AG09309 (cell line): ENCODE results near the gene SPIRE2.
A peak's percentile ranks its signal among the peaks of the same experiment; 100 is the strongest.
"Not testable (repeated sequence)": the region's sequence is repeated elsewhere in the genome, so short reads cannot be mapped to it uniquely, and the experiment has no call there.

Experiments
- DNase-seq: peaks from one replicate; pipeline ENCODE4 v3.0.0-alpha.2; 2010; ENCODE audit warnings: low read depth
- H3K4me3 ChIP-seq: 2 replicates; pipeline ENCODE4 v1.5.1; 2011; ENCODE audit warnings: mild to moderate bottlenecking, low read depth, low read length, moderate library complexity; ENCODE audit not compliant: control insufficient read depth
- TF ChIP-seq, protein P1 (sequence below): IDR thresholded peaks from 2 replicates; pipeline ENCODE4 v1.5.1; 2011; ENCODE audit warnings: mild to moderate bottlenecking, low read depth, low read length, inconsistent platforms; ENCODE audit not compliant: insufficient read depth, control insufficient read depth; ENCODE audit errors: missing control alignments

SPIRE2 gene

DNA sequence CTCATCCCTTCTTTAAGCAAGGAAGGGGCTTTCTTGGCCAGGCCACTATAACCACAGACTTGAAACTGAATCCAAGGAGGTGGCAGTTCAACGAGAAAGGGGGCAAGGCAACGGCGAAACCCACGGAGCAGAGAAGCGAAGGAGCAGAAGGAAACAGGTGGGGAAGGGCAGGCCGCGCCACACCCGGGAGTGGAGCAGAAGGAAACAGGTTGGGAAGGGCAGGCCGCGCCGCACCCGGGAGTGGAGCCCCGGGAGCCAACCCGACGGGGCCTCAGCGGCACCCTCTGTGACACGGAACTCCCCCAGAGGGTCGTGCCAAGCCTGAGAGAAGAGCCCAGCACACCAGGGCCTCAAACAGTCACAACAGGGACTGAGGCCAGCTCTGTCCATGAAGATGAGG is 32.2 kb upstream of the SPIRE2 start:
- no peak overlapping the region for H3K4me3 ChIP-seq
- DNase-seq, result no peak
- TF ChIP-seq, protein P1, sequence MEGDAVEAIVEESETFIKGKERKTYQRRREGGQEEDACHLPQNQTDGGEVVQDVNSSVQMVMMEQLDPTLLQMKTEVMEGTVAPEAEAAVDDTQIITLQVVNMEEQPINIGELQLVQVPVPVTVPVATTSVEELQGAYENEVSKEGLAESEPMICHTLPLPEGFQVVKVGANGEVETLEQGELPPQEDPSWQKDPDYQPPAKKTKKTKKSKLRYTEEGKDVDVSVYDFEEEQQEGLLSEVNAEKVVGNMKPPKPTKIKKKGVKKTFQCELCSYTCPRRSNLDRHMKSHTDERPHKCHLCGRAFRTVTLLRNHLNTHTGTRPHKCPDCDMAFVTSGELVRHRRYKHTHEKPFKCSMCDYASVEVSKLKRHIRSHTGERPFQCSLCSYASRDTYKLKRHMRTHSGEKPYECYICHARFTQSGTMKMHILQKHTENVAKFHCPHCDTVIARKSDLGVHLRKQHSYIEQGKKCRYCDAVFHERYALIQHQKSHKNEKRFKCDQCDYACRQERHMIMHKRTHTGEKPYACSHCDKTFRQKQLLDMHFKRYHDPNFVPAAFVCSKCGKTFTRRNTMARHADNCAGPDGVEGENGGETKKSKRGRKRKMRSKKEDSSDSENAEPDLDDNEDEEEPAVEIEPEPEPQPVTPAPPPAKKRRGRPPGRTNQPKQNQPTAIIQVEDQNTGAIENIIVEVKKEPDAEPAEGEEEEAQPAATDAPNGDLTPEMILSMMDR, result no peak

DNA sequence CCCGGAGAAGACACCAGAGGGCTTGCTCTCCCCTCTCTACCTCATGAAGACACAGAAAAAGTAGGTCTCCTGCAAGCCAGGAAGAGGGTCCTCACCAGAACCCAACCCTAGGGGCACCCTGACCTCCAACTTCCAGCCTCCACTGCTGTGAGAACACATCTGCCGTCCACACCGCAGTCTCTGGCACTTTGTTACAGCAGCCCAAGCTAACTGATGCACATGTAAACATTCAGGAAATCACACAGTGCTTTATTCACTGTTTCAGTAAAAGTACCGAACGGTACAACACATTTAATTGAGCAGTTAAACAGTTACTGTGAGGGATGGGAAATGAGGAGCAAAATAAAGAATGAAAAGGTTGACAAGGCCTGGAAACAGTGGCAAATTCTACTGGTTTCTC is 30.1 kb upstream of the SPIRE2 start:
- no peak for DNase-seq
- no peak overlapping the region for H3K4me3 ChIP-seq
- TF ChIP-seq, protein P1, result no peak

DNA sequence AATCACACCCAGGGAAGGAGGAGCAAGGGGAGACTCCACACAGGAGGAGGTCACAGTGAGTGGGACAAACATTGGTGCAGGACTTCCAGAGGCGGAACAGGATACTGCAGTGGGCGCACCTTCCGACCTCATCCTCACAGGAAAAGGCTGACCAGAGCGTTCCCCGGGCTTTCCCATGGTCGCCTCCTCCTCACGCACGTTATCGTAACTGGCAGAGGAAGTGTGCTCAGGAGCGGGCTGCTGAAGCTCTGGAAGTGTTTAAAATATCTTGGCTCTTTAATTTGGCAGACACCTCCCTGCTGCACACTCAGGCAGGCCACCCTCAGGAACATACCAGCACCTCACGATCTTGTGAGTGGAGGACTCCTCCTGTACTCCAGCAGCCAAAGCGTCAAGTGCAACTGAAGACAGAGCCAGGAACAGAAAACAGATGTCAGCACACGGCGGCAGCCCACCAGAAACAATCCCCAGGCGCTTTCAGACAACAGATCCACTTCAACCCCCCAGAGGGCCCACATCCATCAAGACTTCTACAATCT is 29.4 kb upstream of the SPIRE2 start:
- no peak overlapping the region for H3K4me3 ChIP-seq
- TF ChIP-seq, protein P1, result no peak
- DNase-seq, result no peak

DNA sequence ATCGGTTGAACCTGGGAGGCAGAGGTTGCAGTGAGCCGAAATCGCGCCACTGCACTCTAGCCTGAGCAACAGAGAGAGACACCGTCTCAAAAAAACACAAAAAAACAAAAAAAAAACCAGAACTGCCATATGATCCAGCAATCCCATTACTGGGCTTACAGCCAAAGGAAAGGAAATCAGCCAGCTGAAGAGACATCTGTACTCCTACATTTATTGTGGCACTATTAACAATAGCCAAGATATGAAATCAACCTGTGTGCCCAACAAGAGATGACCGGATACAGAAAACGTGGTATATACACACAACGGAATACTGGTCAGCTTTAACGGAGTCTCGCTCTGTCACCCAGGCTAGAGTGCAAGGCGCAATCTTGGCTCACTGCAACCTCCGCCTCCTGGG is 26.5 kb upstream of the SPIRE2 start:
- TF ChIP-seq, protein P1, result no peak
- H3K4me3 ChIP-seq, result no peak overlapping the region
- no peak for DNase-seq

DNA sequence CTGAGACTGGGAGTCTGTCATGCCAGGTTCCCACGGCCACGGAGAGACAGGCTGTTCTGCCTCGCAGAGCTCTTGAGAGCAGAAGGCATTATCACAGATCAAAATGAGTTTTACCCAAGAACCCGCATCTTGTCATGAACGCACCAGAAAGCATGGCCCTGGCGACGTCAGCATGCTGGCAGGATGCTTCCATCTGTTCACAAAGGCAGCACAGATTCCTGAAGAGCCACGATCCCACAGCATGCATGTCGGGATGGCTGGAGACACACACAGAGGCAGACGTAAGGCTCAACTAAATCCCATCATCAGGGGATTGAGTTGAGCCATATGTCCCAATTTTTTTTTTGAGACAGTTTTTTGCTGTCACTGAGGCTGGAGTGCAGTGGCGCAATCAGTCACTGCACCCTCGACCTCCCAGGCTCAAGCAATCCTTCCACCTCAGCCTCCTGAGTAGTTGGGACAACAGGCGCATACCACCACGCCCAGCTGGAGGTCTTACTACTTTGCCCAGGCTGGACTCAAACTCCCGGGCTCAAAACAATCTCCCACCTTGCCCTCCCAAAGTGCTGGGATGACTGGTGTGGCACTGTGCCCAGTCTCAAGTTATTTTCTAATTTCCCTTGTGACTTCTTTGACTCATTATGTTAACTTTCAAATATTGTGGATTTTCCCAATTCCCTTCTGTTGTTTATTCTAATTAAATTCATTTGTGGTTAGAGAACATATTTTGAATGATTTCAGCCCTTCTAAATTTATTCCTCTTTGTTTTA is 23.0 kb upstream of the SPIRE2 start:
- TF ChIP-seq, protein P1, result no peak
- DNase-seq, result peak; percentile 18

DNA sequence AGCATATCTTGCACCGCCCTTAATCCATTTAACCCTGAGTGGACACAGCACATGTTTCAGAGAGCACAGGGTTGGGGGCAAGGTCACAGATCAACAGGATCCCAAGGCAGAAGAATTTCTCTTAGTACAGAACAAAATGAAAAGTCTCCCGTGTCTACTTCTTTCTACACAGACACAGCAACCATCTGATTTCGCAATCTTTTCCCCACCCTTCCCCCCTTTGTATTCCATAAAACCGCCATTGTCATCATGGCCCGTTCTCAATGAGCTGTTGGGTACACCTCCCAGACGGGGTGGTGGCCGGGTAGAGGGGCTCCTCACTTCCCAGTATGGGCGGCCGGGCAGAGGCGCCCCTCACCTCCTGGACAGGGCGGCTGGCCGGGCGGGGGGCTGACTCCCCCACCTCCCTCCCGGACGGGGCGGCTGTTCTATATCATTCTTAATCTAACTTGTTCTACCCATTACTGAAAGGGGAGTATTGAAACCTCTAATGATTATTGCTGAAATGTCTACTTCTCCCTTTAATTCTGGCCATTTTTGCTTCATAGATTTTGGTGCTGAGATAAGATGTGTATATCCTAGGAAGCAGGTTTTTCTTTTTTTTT is 21.6 kb upstream of the SPIRE2 start:
- DNase-seq, result not testable (repeated sequence)

More for the DNA sequence above, 23.0 kb upstream of the SPIRE2 start:
- no peak overlapping the region for H3K4me3 ChIP-seq

DNA sequence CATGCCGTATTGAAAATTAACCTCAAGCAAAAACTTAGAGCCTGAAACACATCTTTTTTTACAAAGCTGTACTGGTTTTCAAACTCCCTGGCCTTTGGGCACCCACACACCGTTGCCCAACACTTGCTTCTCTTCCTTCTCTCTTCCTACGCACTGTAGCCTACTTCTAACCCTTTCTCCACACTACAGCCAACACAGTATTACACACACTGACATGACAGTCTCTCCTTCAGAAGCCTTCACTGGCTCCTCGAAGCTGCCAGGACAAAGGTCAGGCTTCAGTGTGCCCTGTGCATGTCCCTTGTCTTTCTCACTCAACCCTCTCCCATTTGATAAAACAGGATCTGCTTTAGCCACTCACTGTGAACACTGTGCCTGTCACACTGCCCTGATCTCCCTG is 19.8 kb upstream of the SPIRE2 start:
- DNase-seq, result no peak
- H3K4me3 ChIP-seq, result no peak overlapping the region
- TF ChIP-seq, protein P1, result no peak

More for the DNA sequence above, 21.6 kb upstream of the SPIRE2 start:
- not testable (repeated sequence) for H3K4me3 ChIP-seq
